ENCODE measurements around the gene C10orf53.

Gene C10orf53

GRCh38 chr10:49741108-49741995, 61.9 kb downstream of the C10orf53 start:
- peak; percentile 32; the same call in 2 of the 3 replicates for ATAC-seq (ENCODE audit: low read depth)
- Histone ChIP-seq H3K36me3 (ENCODE audit: low read depth) (no peaks in the 10 kb centered on the region), H3K4me1 (ENCODE audit: insufficient read depth, poor library complexity, severe bottlenecking) (no peaks in the 10 kb centered on the region)

DNA sequence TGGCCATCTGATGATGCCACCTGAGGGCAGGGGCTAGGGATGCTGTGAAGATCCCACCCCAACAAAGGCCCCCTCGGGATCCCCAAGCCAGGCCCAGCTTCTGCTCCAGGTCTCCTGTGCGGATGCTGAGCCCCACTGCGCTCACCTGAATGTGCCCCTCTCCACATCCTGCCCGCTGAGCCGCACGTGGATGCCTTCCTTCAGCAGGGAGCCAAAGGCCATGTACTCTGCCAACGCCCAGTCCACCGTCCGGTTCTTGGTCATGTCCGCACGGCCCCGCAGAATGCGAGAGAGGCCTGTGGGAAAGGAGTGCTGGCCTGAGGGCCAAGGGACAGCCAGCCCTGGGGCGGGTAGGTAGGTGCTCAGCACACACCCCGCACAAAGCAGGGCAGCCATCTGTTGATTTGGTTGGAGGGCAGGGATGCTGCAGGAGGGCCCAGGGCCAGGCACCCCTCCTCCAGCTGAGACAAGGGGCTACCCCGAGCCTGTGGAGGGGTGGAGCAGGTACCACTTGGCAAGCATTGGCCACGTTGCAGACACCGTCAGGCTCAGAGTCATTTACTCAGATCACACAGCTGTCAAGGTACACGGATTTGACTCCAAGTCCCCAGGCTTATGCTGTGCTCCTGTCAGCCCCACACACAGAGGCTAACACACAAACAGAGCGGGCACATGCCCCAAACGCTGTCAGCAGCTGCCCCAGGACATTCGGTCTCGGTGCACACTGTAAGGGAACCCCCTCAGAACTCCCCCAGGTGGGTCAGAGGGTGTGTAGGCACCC, 63.4 kb downstream of the C10orf53 start:
- Histone ChIP-seq H3K27ac (ENCODE audit: poor library complexity, severe bottlenecking) (no peak overlapping the region), H3K4me1 (ENCODE audit: insufficient read depth, poor library complexity, severe bottlenecking) (no peaks in the 10 kb centered on the region), H3K36me3 (ENCODE audit: low read depth) (no peaks in the 10 kb centered on the region), H3K9me3 (ENCODE audit: severe bottlenecking) (no peaks in the 10 kb centered on the region), H3K27me3 (ENCODE audit: insufficient read depth, poor library complexity, severe bottlenecking) (no peaks in the 10 kb centered on the region), H3K4me3 (ENCODE audit: severe bottlenecking) (no peak overlapping the region)
- DNase-seq (ENCODE audit: low spot score) (peak; percentile 47), ATAC-seq (ENCODE audit: low read depth) (no peak)
- TF ChIP-seq, protein P1, sequence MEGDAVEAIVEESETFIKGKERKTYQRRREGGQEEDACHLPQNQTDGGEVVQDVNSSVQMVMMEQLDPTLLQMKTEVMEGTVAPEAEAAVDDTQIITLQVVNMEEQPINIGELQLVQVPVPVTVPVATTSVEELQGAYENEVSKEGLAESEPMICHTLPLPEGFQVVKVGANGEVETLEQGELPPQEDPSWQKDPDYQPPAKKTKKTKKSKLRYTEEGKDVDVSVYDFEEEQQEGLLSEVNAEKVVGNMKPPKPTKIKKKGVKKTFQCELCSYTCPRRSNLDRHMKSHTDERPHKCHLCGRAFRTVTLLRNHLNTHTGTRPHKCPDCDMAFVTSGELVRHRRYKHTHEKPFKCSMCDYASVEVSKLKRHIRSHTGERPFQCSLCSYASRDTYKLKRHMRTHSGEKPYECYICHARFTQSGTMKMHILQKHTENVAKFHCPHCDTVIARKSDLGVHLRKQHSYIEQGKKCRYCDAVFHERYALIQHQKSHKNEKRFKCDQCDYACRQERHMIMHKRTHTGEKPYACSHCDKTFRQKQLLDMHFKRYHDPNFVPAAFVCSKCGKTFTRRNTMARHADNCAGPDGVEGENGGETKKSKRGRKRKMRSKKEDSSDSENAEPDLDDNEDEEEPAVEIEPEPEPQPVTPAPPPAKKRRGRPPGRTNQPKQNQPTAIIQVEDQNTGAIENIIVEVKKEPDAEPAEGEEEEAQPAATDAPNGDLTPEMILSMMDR (IDR thresholded peaks at IDR 0.05; ENCODE audit: poor library complexity, severe bottlenecking) = no peak

More at GRCh38 chr10:49741108-49741995, 61.9 kb downstream of the C10orf53 start:
- no peaks in the 10 kb centered on the region for H3K27me3 ChIP-seq (ENCODE audit: insufficient read depth, poor library complexity, severe bottlenecking)
- DNase-seq (ENCODE audit: low spot score) = no peak
- H3K4me3 ChIP-seq (ENCODE audit: severe bottlenecking) = no peak overlapping the region
- TF ChIP-seq, protein P1 (IDR thresholded peaks at IDR 0.05; ENCODE audit: poor library complexity, severe bottlenecking) = no peak
- H3K9me3 ChIP-seq (ENCODE audit: severe bottlenecking) = no peaks in the 10 kb centered on the region
- H3K27ac ChIP-seq (ENCODE audit: poor library complexity, severe bottlenecking) = no peak overlapping the region

DNA sequence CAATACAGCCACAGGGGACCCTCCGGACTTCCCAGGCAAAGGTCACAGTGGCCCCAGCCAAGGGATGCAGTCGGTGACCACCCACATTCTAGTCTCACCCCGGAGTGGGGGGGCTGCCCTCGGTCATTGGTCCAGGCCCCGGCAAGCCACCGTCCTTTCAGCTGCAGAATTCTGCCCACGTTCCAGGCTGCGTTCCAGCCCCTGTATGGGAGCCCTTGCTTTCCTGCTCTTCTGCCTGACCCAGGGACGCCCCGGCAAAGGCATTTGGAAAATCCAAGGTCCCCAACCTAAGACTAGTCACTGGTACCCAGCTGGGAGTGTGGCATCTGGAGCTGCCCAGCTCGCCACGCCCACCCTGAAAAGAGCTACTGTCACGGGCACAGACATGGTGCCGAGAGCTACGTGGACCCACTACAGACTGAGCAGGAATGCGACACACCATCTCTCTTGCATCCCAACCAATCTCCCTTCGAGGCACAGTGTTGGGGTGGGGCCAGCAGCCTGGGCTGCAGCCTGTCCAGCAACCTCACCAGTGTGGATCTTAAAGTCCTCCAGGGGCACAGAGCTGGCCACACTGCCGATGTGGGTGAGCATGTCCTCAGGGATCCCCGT, 64.1 kb downstream of the C10orf53 start:
- no peak overlapping the region for H3K4me3 ChIP-seq (ENCODE audit: severe bottlenecking)
- ATAC-seq (ENCODE audit: low read depth) (no peak), DNase-seq (ENCODE audit: low spot score) (peak; percentile 51)
- no peaks in the 10 kb centered on the region for H3K4me1 ChIP-seq (ENCODE audit: insufficient read depth, poor library complexity, severe bottlenecking)
- H3K27ac ChIP-seq (ENCODE audit: poor library complexity, severe bottlenecking) = no peak overlapping the region
- no peaks in the 10 kb centered on the region for H3K36me3 ChIP-seq (ENCODE audit: low read depth)
- H3K27me3 ChIP-seq (ENCODE audit: insufficient read depth, poor library complexity, severe bottlenecking) = no peaks in the 10 kb centered on the region
- TF ChIP-seq, protein P1 (IDR thresholded peaks at IDR 0.05; ENCODE audit: poor library complexity, severe bottlenecking) = no peak
- no peaks in the 10 kb centered on the region for H3K9me3 ChIP-seq (ENCODE audit: severe bottlenecking)

GRCh38 chr10:49744091-49744685, 64.7 kb downstream of the C10orf53 start:
- peak; percentile 57 for DNase-seq (ENCODE audit: low spot score)
- TF ChIP-seq, protein P1 (IDR thresholded peaks at IDR 0.05; ENCODE audit: poor library complexity, severe bottlenecking) = no peak
- H3K36me3 ChIP-seq (ENCODE audit: low read depth) = no peaks in the 10 kb centered on the region

More at GRCh38 chr10:49744091-49744685, 64.7 kb downstream of the C10orf53 start:
- ATAC-seq (ENCODE audit: low read depth) = no peak
- H3K27me3 ChIP-seq (ENCODE audit: insufficient read depth, poor library complexity, severe bottlenecking) = no peaks in the 10 kb centered on the region
- no peak overlapping the region for H3K4me3 ChIP-seq (ENCODE audit: severe bottlenecking)
- no peaks in the 10 kb centered on the region for H3K9me3 ChIP-seq (ENCODE audit: severe bottlenecking)
- H3K4me1 ChIP-seq (ENCODE audit: insufficient read depth, poor library complexity, severe bottlenecking) = no peaks in the 10 kb centered on the region
- no peak overlapping the region for H3K27ac ChIP-seq (ENCODE audit: poor library complexity, severe bottlenecking)
